Measurements from ENCODE around the gene FAM234B.

DNA sequence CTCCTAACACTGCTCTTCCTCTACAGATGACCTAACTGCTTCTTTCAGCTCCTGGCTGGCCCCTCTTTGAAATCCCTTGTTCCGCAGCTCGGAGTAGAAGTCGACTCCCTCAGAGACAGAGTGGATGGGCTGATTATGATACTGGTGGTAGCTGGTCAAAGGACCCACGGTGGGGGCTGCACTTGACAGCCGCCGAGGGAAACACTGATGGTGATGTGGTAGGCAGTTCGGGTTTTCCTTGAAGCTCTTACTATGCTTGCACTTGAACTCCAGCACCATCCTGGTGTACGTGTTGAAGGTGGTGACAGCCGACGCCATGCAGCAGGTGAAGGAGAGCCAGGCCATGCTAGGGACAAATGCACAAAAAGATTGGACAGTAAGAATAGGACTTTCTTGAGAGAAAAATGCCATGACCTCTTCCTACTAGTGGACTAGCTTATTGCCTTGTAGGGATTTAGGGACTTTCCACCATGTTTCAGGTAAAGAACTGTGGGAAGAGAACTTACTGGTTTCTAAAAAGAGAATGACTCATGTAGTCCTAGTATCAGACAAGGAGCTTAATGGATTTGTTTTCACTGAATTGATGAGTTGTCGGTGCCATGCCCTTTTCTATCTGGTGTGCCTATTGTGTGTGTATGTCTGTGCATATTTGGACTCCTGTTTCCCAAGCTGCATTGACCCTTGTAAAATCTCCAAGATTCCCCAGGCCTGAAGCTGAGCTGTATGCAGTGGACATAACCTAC lies 40.9 kb downstream of the FAM234B start:
- TF ChIP-seq, protein P1, sequence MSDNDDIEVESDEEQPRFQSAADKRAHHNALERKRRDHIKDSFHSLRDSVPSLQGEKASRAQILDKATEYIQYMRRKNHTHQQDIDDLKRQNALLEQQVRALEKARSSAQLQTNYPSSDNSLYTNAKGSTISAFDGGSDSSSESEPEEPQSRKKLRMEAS (IDR thresholded peaks at IDR 0.05; ENCODE audit: low read depth, low read length) = no peak
- TF ChIP-seq, protein P2, sequence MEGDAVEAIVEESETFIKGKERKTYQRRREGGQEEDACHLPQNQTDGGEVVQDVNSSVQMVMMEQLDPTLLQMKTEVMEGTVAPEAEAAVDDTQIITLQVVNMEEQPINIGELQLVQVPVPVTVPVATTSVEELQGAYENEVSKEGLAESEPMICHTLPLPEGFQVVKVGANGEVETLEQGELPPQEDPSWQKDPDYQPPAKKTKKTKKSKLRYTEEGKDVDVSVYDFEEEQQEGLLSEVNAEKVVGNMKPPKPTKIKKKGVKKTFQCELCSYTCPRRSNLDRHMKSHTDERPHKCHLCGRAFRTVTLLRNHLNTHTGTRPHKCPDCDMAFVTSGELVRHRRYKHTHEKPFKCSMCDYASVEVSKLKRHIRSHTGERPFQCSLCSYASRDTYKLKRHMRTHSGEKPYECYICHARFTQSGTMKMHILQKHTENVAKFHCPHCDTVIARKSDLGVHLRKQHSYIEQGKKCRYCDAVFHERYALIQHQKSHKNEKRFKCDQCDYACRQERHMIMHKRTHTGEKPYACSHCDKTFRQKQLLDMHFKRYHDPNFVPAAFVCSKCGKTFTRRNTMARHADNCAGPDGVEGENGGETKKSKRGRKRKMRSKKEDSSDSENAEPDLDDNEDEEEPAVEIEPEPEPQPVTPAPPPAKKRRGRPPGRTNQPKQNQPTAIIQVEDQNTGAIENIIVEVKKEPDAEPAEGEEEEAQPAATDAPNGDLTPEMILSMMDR (IDR thresholded peaks at IDR 0.05; ENCODE audit: low read depth, low read length) = no peak

All from NB4 (cell line).